Subcutaneous abdominal adipose tissue (tissue), 5 donors: ENCODE results near the gene COX17.

ENCODE experiments used
- H3K27ac ChIP-seq: one replicate; pipeline ENCODE4 v1.7.0; 2013; ENCODE audit warnings: low read depth, mild to moderate bottlenecking, inconsistent platforms, low read length, moderate library complexity
- H3K27me3 ChIP-seq, 5 donors: one replicate each; pipeline ENCODE4 v1.7.0; 2013; ENCODE audit warnings: low read length in 5 of 5, inconsistent platforms in 1 of 5; ENCODE audit not compliant: control insufficient read depth in 5 of 5, insufficient read depth in 4 of 5
- H3K36me3 ChIP-seq, 5 donors: one replicate each; pipeline ENCODE4 v1.7.0; 2013; ENCODE audit warnings: low read length in 5 of 5; ENCODE audit not compliant: control insufficient read depth in 5 of 5, insufficient read depth in 5 of 5
- H3K4me1 ChIP-seq, 5 donors: one replicate each; pipeline ENCODE4 v1.7.0; 2013; ENCODE audit warnings: low read length in 5 of 5, mild to moderate bottlenecking in 3 of 5, moderate library complexity in 1 of 5; ENCODE audit not compliant: control insufficient read depth in 5 of 5, insufficient read depth in 5 of 5
- H3K4me3 ChIP-seq, 5 donors: one replicate each; pipeline ENCODE4 v1.7.0; 2013; ENCODE audit warnings: low read length in 5 of 5, low read depth in 1 of 5
- H3K9ac ChIP-seq, 5 donors: one replicate each; pipeline ENCODE4 v1.7.0; 2013; ENCODE audit warnings: low read length in 5 of 5, mild to moderate bottlenecking in 4 of 5, moderate library complexity in 3 of 5
- H3K9me3 ChIP-seq, 5 donors: one replicate each; pipeline ENCODE4 v1.7.0; 2013; ENCODE audit warnings: low read length in 5 of 5; ENCODE audit not compliant: control insufficient read depth in 5 of 5
- donor health status: healthy.
- donor health status: healthy.
- donor health status: healthy.
- donor health status: healthy.
- donor health status: healthy.

COX17 gene

GRCh38 chr3:119636249-119636648, 41.0 kb downstream of the COX17 start:
- H3K27me3 ChIP-seq: no peaks in the 10 kb centered on the region
- peak overlapping the region; percentile 88 for H3K27ac ChIP-seq
- H3K36me3 ChIP-seq: peaks cover 0 to 3% (median 0%) of the 10 kb centered on the region in 5 donors
- peaks cover 0 to 44% (median 17%) of the 10 kb centered on the region in 5 donors for H3K4me1 ChIP-seq
- H3K9me3 ChIP-seq: no peaks in the 10 kb centered on the region
- H3K9ac ChIP-seq: no peak overlapping the region
- no peak overlapping the region for H3K4me3 ChIP-seq

DNA sequence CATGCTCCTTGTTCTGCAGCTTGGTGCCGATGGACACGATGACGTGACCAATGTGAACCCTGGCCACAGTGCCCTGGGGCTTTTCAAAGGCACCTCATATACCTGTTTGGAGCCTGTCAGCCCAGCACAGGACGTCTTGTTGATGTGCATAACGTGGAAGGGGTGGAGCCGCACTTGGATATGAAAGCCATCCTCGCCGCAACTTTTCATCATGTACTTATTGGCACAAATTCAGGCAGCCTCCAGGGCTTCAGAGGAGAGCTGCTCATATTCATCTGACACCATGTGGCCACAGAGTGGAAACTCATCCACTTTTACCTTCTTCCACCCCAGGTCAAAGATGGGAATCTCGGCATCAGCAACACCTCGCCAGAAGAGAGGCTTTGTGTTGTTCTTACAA, 41.5 kb downstream of the COX17 start:
- no peaks in the 10 kb centered on the region for H3K27me3 ChIP-seq
- peaks cover 0 to 48% (median 20%) of the 10 kb centered on the region in 5 donors for H3K4me1 ChIP-seq
- H3K9ac ChIP-seq: no peak overlapping the region
- no peak overlapping the region for H3K4me3 ChIP-seq
- peak overlapping the region; percentile 88 for H3K27ac ChIP-seq
- no peaks in the 10 kb centered on the region for H3K9me3 ChIP-seq
- H3K36me3 ChIP-seq: no peaks in the 10 kb centered on the region

DNA sequence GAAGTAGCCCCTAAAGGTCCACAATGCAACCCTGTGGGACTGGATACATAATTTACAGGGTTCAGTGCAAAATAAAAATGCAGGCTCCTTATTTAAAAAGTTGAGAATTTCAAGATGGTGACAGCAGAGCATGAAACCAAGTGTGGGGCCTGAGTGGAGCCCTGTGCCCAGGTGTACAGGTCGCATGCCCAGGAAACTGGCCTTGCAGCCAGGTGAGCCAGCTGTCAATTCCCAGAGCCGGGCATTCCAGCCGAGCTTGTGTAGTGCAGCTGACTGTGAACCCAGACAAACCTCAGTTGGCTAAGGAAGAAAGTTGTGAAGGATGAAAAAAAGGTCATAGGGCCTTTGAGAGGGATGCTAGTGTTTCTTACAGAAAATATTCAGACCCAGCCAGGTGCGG, 44.4 kb downstream of the COX17 start:
- no peaks in the 10 kb centered on the region for H3K36me3 ChIP-seq

DNA sequence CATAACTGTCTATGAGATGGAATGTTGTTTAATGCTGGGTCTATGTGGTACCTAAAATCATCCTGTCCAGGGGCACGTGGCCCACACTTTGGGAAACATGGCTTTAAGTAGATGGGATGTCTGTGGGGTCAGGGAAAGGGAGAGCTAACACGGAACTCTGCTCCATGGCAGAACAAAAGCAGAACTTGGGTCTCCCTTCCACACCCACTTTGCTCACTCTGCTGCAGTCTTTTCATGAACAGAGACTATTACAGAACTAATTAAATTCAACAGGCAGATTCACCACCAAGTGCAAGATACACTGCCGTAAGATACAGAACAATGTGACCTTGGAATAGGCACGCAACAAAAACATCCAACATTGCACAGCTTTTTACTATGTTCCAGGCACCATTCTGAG, 45.0 kb downstream of the COX17 start:
- H3K36me3 ChIP-seq: no peaks in the 10 kb centered on the region
- no peak overlapping the region for H3K27ac ChIP-seq
- no peaks in the 10 kb centered on the region for H3K27me3 ChIP-seq
- H3K9me3 ChIP-seq: no peaks in the 10 kb centered on the region
- H3K4me3 ChIP-seq: no peak overlapping the region
- H3K9ac ChIP-seq: no peak overlapping the region
- peaks cover 11 to 61% (median 34%) of the 10 kb centered on the region in 5 donors for H3K4me1 ChIP-seq

More for the DNA sequence above, 44.4 kb downstream of the COX17 start:
- Histone ChIP-seq H3K4me1 (peaks cover 11 to 61% (median 38%) of the 10 kb centered on the region in 5 donors), H3K27ac (no peak overlapping the region), H3K9me3 (no peaks in the 10 kb centered on the region), H3K27me3 (no peaks in the 10 kb centered on the region), H3K4me3 (no peak overlapping the region), H3K9ac (no peak overlapping the region)

DNA sequence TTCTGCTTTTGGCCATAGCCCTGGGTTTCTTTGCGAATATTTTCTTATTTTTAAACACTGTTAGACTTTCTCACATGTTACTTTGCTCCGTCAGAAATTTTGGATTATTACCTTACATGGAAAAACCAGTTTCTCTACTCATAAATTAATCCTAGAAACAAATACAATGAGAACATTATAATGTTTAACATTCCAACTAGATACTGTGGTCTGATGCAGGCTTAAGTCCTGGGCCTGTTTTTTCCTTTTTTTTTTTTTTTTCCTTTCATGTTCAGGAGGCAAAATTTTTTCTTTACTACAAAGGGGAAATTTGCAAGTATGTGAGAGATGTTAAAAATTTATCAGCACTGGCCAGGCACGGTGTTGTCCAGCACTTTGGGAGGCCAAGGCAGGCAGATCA, 45.7 kb downstream of the COX17 start:
- no peak overlapping the region for H3K4me3 ChIP-seq
- H3K36me3 ChIP-seq: no peaks in the 10 kb centered on the region
- H3K9me3 ChIP-seq: no peaks in the 10 kb centered on the region
- no peaks in the 10 kb centered on the region for H3K27me3 ChIP-seq
- H3K27ac ChIP-seq: peak overlapping the region; percentile 9
- peaks cover 11 to 60% (median 32%) of the 10 kb centered on the region in 5 donors for H3K4me1 ChIP-seq
- no peak overlapping the region for H3K9ac ChIP-seq

GRCh38 chr3:119630880-119631329, 46.3 kb downstream of the COX17 start:
- Histone ChIP-seq H3K27me3 (no peaks in the 10 kb centered on the region), H3K4me3 (no peak overlapping the region), H3K4me1 (peaks cover 11 to 58% (median 32%) of the 10 kb centered on the region in 5 donors), H3K9me3 (no peaks in the 10 kb centered on the region), H3K27ac (peak overlapping the region; percentile 84), H3K9ac (peak overlapping the region in 1 of 5 donors; percentile 16), H3K36me3 (no peaks in the 10 kb centered on the region)

DNA sequence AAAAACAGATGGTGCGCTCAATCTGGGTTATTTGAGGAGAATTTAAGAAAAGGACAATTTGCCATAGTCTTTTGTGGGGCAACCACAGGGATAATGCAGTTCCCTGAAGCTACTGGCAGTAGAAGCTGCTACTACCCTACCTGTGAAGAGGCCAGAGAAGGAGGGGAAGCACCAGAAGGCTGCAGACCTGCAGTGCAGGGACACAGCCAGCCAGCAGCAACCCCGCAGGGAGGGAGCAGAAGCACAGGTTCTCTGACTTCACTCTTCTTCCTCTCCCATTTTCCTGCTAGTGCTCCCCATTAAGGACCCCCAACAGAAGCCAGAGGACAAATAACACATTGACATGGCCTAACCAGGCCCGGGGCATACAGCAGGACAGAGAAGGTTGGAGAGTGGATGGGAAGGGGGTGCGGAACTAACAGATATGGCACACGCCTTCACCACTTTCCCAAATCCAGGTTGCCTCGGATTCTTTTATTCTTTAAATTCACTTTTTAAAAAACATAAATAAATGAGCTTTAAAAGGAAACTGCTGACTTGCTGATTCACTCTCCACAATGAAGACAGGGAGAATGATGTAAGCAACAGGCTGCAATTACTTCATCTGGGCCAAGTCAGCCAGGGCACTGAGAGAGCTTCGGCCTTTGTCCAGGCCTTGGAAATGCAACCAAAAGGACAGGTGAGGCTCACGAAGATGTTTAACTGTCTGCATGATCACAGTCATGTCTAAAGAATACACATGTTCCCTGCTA, 46.9 kb downstream of the COX17 start:
- peaks cover 11 to 57% (median 32%) of the 10 kb centered on the region in 5 donors for H3K4me1 ChIP-seq
- peak overlapping the region in 3 of 5 donors; percentile 16 to 26 (median 18) for H3K9ac ChIP-seq
- no peaks in the 10 kb centered on the region for H3K9me3 ChIP-seq
- H3K4me3 ChIP-seq: no peak overlapping the region
- H3K27ac ChIP-seq: peak overlapping the region; percentile 84
- H3K27me3 ChIP-seq: no peaks in the 10 kb centered on the region
- H3K36me3 ChIP-seq: no peaks in the 10 kb centered on the region

- Histone ChIP-seq H3K9me3 (no peaks in the 10 kb centered on the region), H3K4me1 (peaks cover 11 to 58% (median 32%) of the 10 kb centered on the region in 5 donors), H3K27ac (peak overlapping the region; percentile 84), H3K27me3 (no peaks in the 10 kb centered on the region), H3K9ac (peak overlapping the region in 2 of 5 donors; percentile 25 to 32), H3K36me3 (no peaks in the 10 kb centered on the region), H3K4me3 (peak overlapping the region in 1 of 5 donors; percentile 23)
Measured at GRCh38 chr3:119628816-119629445, 48.3 kb downstream of the COX17 start.

DNA sequence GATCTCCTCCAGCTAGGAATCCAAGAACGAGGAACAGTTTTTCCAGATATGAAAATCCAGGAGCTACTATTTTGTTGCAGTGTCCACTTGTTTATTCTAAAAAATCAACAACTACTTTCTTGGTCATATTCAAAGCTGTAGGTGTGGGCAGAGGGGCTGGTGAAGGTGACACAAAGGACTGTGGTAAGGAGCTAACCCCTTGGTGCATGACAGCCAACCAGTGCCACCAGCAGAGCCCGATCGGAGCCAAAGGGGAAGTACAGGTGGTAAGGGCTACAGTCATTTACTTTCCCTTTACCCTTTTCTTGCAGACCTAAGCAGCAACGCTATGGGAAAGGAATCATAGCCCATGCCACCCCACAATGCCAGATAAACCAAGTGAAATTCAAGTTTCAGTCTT, 48.8 kb downstream of the COX17 start:
- Histone ChIP-seq H3K36me3 (no peaks in the 10 kb centered on the region), H3K9me3 (no peaks in the 10 kb centered on the region), H3K27me3 (no peaks in the 10 kb centered on the region), H3K4me1 (peaks cover 11 to 58% (median 32%) of the 10 kb centered on the region in 5 donors), H3K4me3 (peak overlapping the region in 1 of 5 donors; percentile 19), H3K9ac (peak overlapping the region in 1 of 5 donors; percentile 26), H3K27ac (peak overlapping the region; percentile 79)

DNA sequence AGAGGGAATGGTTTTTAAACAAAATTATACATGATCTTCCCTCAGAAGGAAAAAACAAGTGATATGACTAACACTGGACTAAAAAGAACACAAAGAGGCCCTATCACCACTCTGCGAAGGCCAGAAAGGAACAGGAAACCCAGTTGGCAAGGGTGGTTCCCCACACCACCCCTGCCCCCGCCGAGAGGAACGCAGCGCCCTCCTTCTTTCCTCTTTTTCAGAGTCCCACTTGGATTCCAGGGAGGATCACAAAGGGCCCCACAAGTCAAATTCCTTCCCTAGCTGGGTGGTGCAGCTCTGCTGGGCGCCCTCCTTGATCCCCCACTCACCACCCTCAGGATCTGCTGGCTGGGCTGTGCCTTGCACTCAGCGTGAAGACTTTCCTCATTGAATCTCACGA, 49.7 kb downstream of the COX17 start:
- Histone ChIP-seq H3K36me3 (no peaks in the 10 kb centered on the region), H3K27ac (peak overlapping the region; percentile 79), H3K9ac (no peak overlapping the region), H3K27me3 (no peaks in the 10 kb centered on the region), H3K4me1 (peaks cover 11 to 58% (median 32%) of the 10 kb centered on the region in 5 donors), H3K9me3 (no peaks in the 10 kb centered on the region), H3K4me3 (no peak overlapping the region)
